ENCODE data around the gene ZNF195.
"Not testable (repeated sequence)": the region's sequence is repeated elsewhere in the genome, so short reads cannot be mapped to it uniquely, and the experiment has no call there.

Gene ZNF195

GRCh38 chr11:3341298-3341697, 37.6 kb downstream of the ZNF195 start:
- H3K4me3 ChIP-seq (ENCODE audit: control insufficient read depth, low read depth, low read length): no peak overlapping the region
- peak; percentile 67 for TF ChIP-seq CTCF (IDR thresholded peaks at IDR 0.05; ENCODE audit: control insufficient read depth, insufficient read depth, low read depth, low read length, missing control alignments)
- peak; percentile 1 for DNase-seq (ENCODE audit: low read depth)

GRCh38 chr11:3340025-3340424, 38.9 kb downstream of the ZNF195 start:
- no peak for TF ChIP-seq CTCF (IDR thresholded peaks at IDR 0.05; ENCODE audit: control insufficient read depth, insufficient read depth, low read depth, low read length, missing control alignments)
- peak; percentile 64 for DNase-seq (ENCODE audit: low read depth)
- H3K4me3 ChIP-seq (ENCODE audit: control insufficient read depth, low read depth, low read length): no peak overlapping the region

GRCh38 chr11:3339340-3339624, 39.7 kb downstream of the ZNF195 start:
- no peak for TF ChIP-seq CTCF (IDR thresholded peaks at IDR 0.05; ENCODE audit: control insufficient read depth, insufficient read depth, low read depth, low read length, missing control alignments)

GRCh38 chr11:3338569-3339339, 40.2 kb downstream of the ZNF195 start:
- TF ChIP-seq CTCF (IDR thresholded peaks at IDR 0.05; ENCODE audit: control insufficient read depth, insufficient read depth, low read depth, low read length, missing control alignments): no peak
- DNase-seq (ENCODE audit: low read depth): no peak
- H3K4me3 ChIP-seq (ENCODE audit: control insufficient read depth, low read depth, low read length): no peak overlapping the region

More at GRCh38 chr11:3339340-3339624, 39.7 kb downstream of the ZNF195 start:
- no peak overlapping the region for H3K4me3 ChIP-seq (ENCODE audit: control insufficient read depth, low read depth, low read length)
- no peak for DNase-seq (ENCODE audit: low read depth)

- not testable (repeated sequence) for H3K4me3 ChIP-seq (ENCODE audit: control insufficient read depth, low read depth, low read length); DNase-seq (ENCODE audit: low read depth)
Measured at GRCh38 chr11:3336420-3336819, 42.5 kb downstream of the ZNF195 start.

- not testable (repeated sequence) for DNase-seq (ENCODE audit: low read depth); H3K4me3 ChIP-seq (ENCODE audit: control insufficient read depth, low read depth, low read length)
Measured at GRCh38 chr11:3333157-3333556, 45.8 kb downstream of the ZNF195 start.

- not testable (repeated sequence) for H3K4me3 ChIP-seq (ENCODE audit: control insufficient read depth, low read depth, low read length); DNase-seq (ENCODE audit: low read depth)
Measured at GRCh38 chr11:3331078-3331477, 47.9 kb downstream of the ZNF195 start.

- DNase-seq (ENCODE audit: low read depth); H3K4me3 ChIP-seq (ENCODE audit: control insufficient read depth, low read depth, low read length): not testable (repeated sequence)
Measured at GRCh38 chr11:3330064-3330463, 48.9 kb downstream of the ZNF195 start.

GRCh38 chr11:3328503-3328902, 50.4 kb downstream of the ZNF195 start:
- H3K4me3 ChIP-seq (ENCODE audit: control insufficient read depth, low read depth, low read length); DNase-seq (ENCODE audit: low read depth): not testable (repeated sequence)

- DNase-seq (ENCODE audit: low read depth); H3K4me3 ChIP-seq (ENCODE audit: control insufficient read depth, low read depth, low read length): not testable (repeated sequence)
Measured at GRCh38 chr11:3326450-3326849, 52.5 kb downstream of the ZNF195 start.

GRCh38 chr11:3324724-3325123, 54.2 kb downstream of the ZNF195 start:
- DNase-seq (ENCODE audit: low read depth); H3K4me3 ChIP-seq (ENCODE audit: control insufficient read depth, low read depth, low read length): not testable (repeated sequence)

Measured in AG09309 (cell line).